Measurements from ENCODE around the gene KPNB1. TPM values are rescaled to one million over a fixed set of nuclear protein-coding genes. Genes with fewer than 3 reads are reported as not detected.

The KPNB1 gene
- total RNA-seq, 1 experiment from 2014 or later, result 437 TPM

DNA sequence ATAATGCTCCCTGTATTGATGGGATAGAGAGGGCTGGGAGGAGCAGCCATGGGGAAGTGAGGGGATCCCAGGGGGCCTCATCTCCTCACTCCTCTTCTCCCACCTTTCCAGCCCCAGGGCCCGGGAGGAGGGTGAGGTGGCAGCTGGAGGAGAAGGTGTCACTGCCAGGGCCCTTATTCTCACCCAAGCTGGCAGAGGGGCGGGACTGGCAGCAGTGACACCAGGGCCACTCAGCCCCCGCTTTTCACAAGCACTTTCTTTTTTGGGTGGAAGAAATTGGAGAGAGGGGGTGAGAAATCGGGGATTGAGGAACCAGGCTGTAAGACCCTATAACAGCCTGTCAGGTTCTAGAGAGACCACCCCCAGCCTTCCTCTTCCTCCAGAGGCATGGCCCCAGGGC, 81.0 kb downstream of the KPNB1 start:
- CTCF ChIA-PET, result no interaction called here
- H2AFZ ChIP-seq (ENCODE audit: low read length), result no peak overlapping the region
- no TSS peak for BruUV-seq (replicated peaks)
- DNase-seq (no peak), ATAC-seq (no peak)
- H3K9me2 ChIP-seq (replicated peaks; ENCODE audit: low read length), result no peaks in the 10 kb centered on the region
- no peaks in the 10 kb centered on the region for H3F3A ChIP-seq (ENCODE audit: low read length, unreplicated experiment)
- no peaks in the 10 kb centered on the region for H3K36me3 ChIP-seq (ENCODE audit: low read depth, low read length)
- TF ChIP-seq, protein P1, sequence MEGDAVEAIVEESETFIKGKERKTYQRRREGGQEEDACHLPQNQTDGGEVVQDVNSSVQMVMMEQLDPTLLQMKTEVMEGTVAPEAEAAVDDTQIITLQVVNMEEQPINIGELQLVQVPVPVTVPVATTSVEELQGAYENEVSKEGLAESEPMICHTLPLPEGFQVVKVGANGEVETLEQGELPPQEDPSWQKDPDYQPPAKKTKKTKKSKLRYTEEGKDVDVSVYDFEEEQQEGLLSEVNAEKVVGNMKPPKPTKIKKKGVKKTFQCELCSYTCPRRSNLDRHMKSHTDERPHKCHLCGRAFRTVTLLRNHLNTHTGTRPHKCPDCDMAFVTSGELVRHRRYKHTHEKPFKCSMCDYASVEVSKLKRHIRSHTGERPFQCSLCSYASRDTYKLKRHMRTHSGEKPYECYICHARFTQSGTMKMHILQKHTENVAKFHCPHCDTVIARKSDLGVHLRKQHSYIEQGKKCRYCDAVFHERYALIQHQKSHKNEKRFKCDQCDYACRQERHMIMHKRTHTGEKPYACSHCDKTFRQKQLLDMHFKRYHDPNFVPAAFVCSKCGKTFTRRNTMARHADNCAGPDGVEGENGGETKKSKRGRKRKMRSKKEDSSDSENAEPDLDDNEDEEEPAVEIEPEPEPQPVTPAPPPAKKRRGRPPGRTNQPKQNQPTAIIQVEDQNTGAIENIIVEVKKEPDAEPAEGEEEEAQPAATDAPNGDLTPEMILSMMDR (conservative IDR thresholded peaks at IDR 0.05; ENCODE audit: low read depth, low read length), result no peak
- TF ChIP-seq EZH2 (IDR thresholded peaks at IDR 0.05; ENCODE audit: low read length, unreplicated experiment), result no peak
- POLR2A ChIA-PET (ENCODE audit: unreplicated experiment), result no interaction called here
- no peaks in the 10 kb centered on the region for H3K27me3 ChIP-seq (ENCODE audit: low read length)
- no peaks in the 10 kb centered on the region for H3K4me1 ChIP-seq (ENCODE audit: insufficient read depth, low read length)
- no peak overlapping the region for H3K4me2 ChIP-seq (ENCODE audit: low read length)
- intact Hi-C loops (cut with micrococcal nuclease), result no loop called here
- no peaks in the 10 kb centered on the region for H3K79me2 ChIP-seq (ENCODE audit: low read length)
- H3K9me3 ChIP-seq (ENCODE audit: low read length), result no peaks in the 10 kb centered on the region
- no peaks in the 10 kb centered on the region for H4K20me1 ChIP-seq (ENCODE audit: low read length)
- H3K9ac ChIP-seq (ENCODE audit: low read length), result no peak overlapping the region
- no peak overlapping the region for H3K4me3 ChIP-seq (ENCODE audit: low read length)
- H3K27ac ChIP-seq (ENCODE audit: low read length), result no peak overlapping the region

DNA sequence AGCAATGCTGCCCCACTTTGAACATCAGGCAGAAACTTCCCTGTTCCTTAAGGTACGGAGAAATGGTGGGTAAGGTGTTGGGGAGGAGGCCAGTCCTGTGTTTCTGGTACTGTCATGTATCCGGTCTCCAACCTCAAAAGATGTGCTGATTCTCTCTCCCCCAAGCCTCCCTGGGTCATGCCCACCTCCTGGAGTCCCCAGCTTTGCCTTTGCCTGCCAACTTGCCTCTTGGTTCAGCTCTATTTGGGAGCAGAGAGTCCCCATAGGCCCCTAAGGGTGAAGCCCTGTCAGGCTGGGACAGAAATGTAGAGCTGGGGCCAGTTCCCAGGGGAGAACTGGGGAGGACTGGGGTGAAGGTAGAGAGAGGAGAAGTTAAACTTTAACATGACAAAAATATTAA, 81.7 kb downstream of the KPNB1 start:
- Histone ChIP-seq H3K9ac (ENCODE audit: low read length) (no peak overlapping the region), H3K4me3 (ENCODE audit: low read length) (no peak overlapping the region), H3K79me2 (ENCODE audit: low read length) (no peaks in the 10 kb centered on the region), H3K4me2 (ENCODE audit: low read length) (no peak overlapping the region), H3K27ac (ENCODE audit: low read length) (no peak overlapping the region), H3K27me3 (ENCODE audit: low read length) (no peaks in the 10 kb centered on the region), H4K20me1 (ENCODE audit: low read length) (no peaks in the 10 kb centered on the region), H3F3A (ENCODE audit: low read length, unreplicated experiment) (no peaks in the 10 kb centered on the region), H2AFZ (ENCODE audit: low read length) (no peak overlapping the region), H3K9me2 (replicated peaks; ENCODE audit: low read length) (no peaks in the 10 kb centered on the region), H3K9me3 (ENCODE audit: low read length) (no peaks in the 10 kb centered on the region), H3K4me1 (ENCODE audit: insufficient read depth, low read length) (no peaks in the 10 kb centered on the region), H3K36me3 (ENCODE audit: low read depth, low read length) (no peaks in the 10 kb centered on the region)
- ATAC-seq (no peak; the same call in 1 of the 2 replicates), DNase-seq (no peak)
- no TSS peak for BruUV-seq (replicated peaks)
- ChIA-PET CTCF (interaction anchor here (0.6 kb wide), 1 partner anchor 116 kb away, joined by 4 read pairs; no protein-coding TSS in a partner anchor), POLR2A (ENCODE audit: unreplicated experiment) (no interaction called here)
- intact Hi-C loops (cut with micrococcal nuclease), result no loop called here
- TF ChIP-seq EZH2phosphoT487 (IDR thresholded peaks at IDR 0.05; ENCODE audit: borderline replicate concordance, low read length), result no peak
- TF ChIP-seq, protein P1 (conservative IDR thresholded peaks at IDR 0.05; ENCODE audit: low read depth, low read length), result no peak

DNA sequence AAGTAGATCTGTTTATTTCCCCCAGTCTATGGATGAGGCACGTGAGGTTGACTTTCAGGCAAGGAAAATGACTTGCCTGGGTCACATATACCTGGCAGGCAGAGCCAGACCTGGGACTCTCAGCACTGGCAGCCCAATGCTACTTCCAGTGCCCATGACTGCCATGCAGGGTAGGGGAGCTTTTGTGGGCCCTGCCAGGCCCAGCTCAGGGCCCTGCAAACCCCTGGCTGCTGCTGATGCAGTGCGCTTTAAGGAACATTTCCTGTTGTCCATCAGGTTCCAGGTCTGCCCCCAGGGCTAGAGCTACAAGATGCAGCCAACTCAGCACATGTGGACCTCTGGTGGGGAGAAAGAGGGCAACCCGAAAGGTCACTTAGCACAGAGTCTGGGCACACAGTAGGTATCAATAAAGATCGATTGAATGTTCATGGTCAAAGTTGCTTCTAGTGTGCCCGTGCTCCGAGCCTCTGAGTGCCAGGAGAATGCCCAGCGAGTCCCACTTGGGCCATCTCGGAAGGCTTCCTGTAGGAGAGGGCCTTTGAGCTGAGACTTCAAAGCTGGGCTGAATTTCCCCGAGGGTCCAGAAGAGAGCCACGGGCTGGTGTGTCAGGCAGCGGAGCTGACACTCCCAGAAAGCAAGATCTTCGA, 82.8 kb downstream of the KPNB1 start:
- intact Hi-C loops (cut with micrococcal nuclease), result no loop called here
- no peak overlapping the region for H3K4me2 ChIP-seq (ENCODE audit: low read length)
- H3K4me1 ChIP-seq (ENCODE audit: insufficient read depth, low read length), result no peaks in the 10 kb centered on the region
- no peaks in the 10 kb centered on the region for H3F3A ChIP-seq (ENCODE audit: low read length, unreplicated experiment)
- DNase-seq, result no peak
- ChIA-PET POLR2A (ENCODE audit: unreplicated experiment) (no interaction called here), CTCF (interaction anchor here (0.6 kb wide), 2 partner anchors 37 to 38 kb away, joined by 4 to 7 read pairs; no protein-coding TSS in a partner anchor)
- H3K27me3 ChIP-seq (ENCODE audit: low read length), result no peaks in the 10 kb centered on the region
- no peaks in the 10 kb centered on the region for H3K36me3 ChIP-seq (ENCODE audit: low read depth, low read length)
- H3K27ac ChIP-seq (ENCODE audit: low read length), result no peak overlapping the region
- H3K9me2 ChIP-seq (replicated peaks; ENCODE audit: low read length), result no peaks in the 10 kb centered on the region
- no peak for ATAC-seq
- H3K9me3 ChIP-seq (ENCODE audit: low read length), result no peaks in the 10 kb centered on the region
- H3K9ac ChIP-seq (ENCODE audit: low read length), result no peak overlapping the region
- no peaks in the 10 kb centered on the region for H4K20me1 ChIP-seq (ENCODE audit: low read length)
- H3K79me2 ChIP-seq (ENCODE audit: low read length), result no peaks in the 10 kb centered on the region
- no TSS peak for BruUV-seq (replicated peaks)
- H2AFZ ChIP-seq (ENCODE audit: low read length), result no peak overlapping the region
- TF ChIP-seq EZH2 (IDR thresholded peaks at IDR 0.05; ENCODE audit: low read length, unreplicated experiment) (no peak), EZH2phosphoT487 (IDR thresholded peaks at IDR 0.05; ENCODE audit: borderline replicate concordance, low read length) (no peak)
- TF ChIP-seq, protein P1 (conservative IDR thresholded peaks at IDR 0.05; ENCODE audit: low read depth, low read length), result no peak
- no peak overlapping the region for H3K4me3 ChIP-seq (ENCODE audit: low read length)

Data from PC-3 (cell line).